GM18909 (cell line): ENCODE data around the gene ASTN2.
"Not testable (repeated sequence)": the region's sequence is repeated elsewhere in the genome, so short reads cannot be mapped to it uniquely, and the experiment has no call there.

Experiments
- ATAC-seq: cut with Tn5 transposase; IDR thresholded peaks from one replicate; pipeline ENCODE4 v1.9.1; 2021; ENCODE audit warnings: mild to moderate bottlenecking; ENCODE audit not compliant: unreplicated experiment, poor library complexity

Gene ASTN2

DNA sequence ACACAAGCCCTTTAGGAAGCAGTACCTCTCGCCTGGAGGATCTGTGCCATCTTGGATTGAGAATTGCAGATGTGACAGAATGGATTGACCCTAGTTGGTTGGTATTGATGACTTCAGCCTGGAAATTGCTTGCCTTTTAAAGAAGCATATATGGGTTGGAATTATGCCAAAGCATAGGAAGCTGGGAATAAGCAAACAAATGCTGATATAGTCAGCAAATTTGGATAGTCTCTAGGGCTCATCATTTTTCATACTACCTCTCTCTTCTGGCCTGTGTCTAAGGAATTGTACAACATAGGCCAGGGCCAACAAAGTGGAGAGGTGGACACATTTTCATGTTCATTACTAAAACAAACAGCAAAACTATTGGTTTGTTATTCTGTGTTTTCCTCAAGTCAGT is 714.6 kb downstream of the ASTN2 start:
- no peak for ATAC-seq

DNA sequence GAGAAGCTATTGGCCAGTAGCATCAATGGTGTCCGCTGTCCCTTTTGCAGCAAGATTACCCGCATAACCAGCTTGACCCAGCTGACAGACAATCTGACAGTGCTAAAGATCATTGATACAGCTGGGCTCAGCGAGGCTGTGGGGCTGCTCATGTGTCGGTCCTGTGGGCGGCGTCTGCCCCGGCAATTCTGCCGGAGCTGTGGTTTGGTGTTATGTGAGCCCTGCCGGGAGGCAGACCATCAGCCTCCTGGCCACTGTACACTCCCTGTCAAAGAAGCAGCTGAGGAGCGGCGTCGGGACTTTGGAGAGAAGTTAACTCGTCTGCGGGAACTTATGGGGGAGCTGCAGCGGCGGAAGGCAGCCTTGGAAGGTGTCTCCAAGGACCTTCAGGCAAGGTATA is 717.0 kb downstream of the ASTN2 start:
- ATAC-seq, result no peak

DNA sequence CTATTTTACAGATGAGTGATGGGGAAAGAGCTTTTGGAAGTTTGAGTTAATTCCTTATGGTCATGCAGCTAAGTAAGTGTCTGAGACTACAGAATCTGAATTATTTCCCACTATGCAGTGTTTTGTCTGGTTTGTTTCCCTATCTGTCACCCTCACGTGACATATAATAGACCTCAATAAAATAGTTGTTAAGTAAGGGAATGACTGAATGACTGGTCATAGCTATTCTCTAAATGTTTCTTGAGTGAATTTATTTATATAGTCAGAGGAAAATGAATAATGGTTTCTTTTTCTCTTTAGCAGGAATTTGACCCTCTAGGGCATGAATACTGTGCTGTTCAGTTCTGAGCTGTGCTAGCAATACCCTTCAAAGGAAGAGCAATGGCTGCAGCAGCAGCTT is 717.5 kb downstream of the ASTN2 start:
- ATAC-seq, result no peak

DNA sequence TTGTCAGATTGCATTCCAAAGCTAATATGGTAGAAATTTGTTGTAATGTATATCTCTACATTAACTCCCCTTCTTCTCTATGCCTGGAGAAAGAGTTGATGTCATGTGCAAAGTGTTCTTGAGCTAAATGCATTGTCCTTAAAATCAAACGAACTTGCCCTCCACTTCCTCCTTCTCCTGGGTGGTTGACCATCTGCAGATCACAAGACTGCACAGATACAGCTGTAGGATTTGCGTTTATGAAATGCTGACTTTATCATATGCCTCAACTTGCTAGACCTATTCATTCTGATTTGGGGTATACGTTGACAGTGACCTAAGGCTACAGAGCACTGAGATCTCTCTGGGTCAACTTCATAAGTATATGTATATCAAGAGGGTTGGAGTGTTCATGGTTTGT is 719.4 kb downstream of the ASTN2 start:
- ATAC-seq, result no peak

DNA sequence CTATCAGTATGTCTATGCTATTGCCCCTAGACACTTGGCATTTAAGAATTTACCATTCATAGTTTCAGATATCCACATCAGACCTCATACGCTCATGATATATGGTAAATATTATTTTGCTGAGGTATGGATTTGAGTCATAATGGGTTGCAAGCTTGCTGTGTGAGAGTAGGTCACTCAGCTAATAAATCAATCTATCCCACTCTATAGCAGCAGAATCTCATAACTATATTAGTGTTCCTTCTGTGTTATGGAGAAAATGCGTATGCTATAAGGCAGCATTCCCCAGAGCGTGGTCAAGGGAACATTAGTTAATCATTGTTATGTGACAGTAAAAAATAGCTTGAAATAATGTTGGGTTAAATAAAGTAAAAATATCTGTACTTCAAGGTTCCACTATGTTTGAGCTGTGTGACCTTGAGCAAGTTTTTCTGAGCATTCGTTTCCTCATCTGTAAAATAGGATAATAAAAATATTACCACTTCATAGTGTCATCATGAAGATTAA is 720.0 kb downstream of the ASTN2 start:
- no peak for ATAC-seq

DNA sequence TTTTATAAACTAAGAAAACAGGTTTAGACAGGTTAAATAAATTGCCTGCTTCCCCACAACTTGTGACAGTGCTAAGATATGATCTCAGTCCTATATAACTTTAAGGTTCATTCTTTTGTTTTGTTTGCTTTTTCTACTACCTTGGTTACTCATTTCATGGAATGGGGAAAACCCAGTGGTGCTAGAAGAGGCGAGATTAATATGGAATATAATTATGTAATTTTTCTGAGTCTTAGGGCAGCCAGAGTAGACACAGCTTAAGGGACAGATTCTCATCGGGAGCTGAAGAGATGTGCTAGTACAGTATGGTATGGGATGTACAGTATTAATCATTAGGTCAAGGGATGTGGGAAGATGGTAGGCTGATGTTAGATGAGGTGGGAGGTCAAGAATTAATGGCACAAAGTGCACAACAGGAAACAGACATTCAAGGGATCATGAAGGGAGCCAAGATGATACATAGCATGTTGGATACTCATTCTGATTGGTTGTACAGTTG is 721.6 kb downstream of the ASTN2 start:
- ATAC-seq, result no peak

DNA sequence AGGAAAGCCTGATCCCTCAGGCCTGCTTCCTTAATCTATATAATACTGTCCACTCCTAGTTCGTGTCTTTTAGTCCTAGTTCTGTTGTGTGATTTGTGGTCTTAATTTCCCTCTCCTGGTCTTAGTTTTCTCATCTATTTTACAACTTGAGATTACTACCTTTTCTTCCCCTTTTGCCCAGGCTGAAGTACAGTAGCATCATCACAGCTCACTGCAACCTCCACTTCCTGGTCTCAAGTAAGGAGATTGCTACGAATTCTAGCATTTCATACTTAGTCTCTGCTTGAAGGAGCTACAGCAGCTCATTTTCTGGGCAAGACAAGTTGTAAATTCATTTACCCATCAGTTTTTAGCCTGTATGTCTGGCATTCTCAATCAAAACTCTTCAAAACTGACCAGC is 722.2 kb downstream of the ASTN2 start:
- ATAC-seq, result no peak

DNA sequence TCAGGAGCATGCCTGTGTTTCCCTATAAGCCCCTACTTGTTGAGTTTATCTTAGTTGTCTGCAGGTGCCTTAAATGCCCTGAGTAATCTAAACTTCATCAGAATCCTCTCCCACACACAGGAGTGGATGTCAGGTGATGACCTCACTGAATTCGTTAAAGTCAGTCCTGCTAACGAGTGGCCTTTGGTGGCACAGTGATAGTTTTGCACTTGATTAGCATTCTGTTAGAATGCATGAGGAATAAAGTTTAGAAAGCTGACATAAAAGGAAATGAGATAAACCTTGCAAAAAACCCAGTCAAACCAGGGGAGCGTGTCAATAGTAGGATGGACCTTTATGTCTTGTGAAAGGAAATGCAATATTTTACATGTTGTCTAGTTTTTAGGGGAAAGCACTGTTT is 723.2 kb downstream of the ASTN2 start:
- ATAC-seq, result no peak

DNA sequence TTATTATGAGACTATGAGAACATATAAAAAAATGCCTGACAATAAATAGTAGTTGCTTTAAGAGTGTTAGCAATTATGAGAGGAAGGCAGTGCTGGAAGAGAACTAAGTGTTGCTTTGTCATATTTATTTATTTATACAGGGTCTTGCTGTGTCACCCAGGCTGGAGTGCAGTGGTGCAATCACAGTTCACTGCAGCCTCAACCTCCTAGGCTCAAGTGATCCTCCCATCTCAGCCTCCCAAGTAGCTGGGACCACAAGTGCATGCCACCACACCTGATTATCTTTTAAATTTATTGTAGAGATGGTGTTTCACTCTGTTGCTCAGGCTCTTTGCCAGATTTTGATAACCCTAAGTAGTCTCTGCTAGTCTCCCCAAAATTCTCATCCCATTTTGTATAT is 724.1 kb downstream of the ASTN2 start:
- not testable (repeated sequence) for ATAC-seq

DNA sequence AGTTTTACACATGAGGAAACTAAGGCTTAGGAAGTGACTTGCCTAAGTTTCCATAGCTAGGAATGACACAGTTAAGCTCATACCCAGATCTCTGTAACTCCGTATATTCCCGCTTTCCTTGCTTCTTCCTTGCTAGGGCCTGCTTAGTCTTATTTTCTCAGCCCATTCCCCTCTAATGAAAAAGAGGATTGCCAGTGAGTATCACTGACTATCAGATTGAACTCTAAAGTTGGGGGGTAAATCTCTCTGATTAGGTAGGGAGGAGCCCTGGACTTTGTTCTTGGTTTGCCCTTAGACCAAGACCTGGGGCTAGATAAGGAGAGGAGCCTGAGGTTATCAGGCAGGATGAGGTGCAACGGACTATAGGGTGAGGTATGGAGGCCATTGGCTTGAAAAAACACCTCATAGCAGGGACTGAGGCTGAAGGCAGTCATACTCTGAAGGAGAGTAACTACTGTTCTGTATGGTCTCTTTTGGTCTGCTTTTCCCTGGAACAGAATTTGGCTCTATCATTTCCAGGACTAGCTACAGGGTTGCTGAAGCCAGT is 725.3 kb downstream of the ASTN2 start:
- ATAC-seq, result no peak

DNA sequence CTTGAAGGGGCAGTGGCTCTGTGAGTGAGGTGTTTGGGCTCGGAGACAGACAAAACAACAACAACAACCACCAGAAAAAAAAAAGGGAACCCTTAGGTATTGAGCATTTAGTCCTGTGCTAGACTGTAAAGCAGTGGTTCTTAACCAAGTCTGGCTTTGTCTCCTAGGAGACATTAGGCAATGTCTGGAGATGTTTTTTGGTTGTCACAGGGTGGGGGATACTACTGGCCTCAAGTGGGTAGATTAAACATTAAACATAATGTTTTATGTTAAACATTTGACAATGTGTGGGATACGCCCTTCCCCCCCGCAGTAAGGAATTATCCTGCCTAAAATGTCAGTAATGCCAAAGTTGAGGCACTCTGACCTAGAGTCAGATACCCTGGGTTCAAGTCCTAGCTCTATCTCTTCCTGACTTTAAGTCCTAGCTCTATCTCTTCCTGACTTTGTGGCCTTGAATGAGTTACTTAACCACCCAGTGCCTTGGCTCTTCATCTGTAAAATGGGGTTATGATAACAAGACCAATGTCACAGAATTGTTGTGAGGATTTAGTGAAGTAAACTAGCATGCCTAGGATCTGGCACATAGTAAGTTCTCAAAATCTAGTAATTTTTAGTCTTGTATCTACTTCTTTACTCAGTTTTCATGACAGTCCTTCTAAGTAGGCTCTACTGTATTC is 725.9 kb downstream of the ASTN2 start:
- no peak for ATAC-seq

DNA sequence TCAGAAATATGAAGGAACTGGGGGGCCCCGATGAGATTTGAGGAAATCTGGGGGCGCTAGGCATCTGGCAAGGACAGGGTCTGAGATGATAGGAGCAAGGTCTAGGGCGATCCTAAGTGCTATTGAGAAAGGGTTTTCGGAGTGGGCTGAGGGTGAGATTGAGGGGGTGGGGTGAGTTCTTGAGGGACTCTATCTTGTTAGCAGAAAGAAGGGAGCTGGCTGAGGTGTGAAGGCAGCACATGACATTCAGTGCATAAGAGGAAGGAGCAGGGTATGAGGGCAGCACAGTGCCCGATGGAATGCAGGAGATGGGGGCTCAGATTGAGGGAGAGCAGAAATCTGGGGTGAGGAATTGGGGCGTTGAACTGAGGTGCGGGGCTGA is 727.1 kb downstream of the ASTN2 start:
- peak; percentile 3 for ATAC-seq

DNA sequence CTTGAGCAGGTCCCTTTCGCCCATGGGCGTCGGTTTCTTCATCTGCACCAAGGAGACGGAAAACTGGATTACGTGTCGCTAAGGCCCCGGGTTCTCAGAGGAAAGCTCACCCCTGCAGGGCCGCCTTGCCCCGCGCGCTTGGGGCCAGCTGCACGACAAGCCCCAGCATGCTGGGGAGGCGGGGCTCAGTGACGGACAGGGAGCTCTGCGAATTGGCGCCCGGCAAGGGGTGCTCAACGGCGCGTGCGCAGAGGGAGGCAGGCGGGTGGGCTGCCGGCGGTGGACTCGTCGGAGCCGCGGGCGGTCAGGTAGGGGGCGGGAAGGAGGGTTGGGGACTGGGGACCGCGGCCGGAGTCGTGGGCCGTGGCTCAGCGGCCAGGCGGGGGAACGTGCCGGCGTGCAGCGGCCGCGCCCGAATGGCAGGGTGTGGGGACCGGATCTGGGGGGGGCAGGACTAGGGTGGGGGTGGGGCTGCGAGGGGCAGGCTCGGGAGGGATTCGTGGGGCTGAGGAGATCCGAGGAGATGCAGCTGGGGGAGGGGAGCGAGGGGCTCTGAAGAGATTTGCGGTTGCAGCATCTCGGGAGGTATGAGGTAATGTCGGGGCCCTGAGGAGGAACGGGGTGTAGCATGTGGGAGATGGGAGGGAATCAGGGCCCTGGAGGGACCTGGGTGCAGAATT is 727.6 kb downstream of the ASTN2 start, which contains the start of gene TRIM32:
Gene TRIM32, plus strand, starts transcription at position 232 of the 680 bp plus-strand sequence. CDS start 10,438 bp downstream, outside the sequence.
- peak; percentile 99 for ATAC-seq

DNA sequence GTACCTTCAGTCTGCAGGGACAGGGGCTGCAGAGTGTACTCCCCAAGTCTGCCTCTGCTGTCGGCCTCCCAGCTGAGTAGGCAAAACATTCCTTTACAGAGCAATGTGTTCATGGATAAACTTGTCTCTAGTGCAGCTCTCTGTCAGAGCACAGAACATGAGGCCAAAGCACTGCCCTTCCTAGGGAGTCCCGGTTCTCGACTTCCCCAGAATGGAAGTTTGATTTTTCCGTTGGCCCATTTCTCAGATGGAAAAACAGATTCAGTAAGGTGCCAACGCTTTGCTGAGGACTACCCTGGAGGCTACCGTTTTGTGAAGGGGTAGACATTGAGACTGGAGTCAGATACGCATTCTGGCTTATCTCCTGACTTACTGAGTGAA is 728.2 kb downstream of the ASTN2 start:
- ATAC-seq, result peak; percentile 41

DNA sequence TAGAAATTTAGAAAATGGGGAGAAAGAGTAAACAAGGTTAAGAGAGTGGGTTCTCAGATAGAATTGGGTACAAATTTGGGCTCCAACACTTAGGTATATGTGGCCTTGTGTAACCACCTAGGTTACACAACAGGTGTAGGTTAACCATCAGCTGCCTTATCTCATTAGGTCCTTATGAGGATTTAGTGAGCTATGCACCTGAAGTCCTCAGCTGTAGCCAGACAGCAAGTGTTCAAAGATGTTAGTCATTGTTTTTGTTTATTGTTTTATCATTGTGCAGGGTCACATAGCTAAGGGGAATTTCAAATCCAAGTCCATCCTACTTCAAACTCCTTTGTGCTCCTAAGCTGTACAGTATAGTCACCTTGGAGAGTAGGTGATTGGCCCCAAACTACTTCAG is 728.7 kb downstream of the ASTN2 start:
- no peak for ATAC-seq

DNA sequence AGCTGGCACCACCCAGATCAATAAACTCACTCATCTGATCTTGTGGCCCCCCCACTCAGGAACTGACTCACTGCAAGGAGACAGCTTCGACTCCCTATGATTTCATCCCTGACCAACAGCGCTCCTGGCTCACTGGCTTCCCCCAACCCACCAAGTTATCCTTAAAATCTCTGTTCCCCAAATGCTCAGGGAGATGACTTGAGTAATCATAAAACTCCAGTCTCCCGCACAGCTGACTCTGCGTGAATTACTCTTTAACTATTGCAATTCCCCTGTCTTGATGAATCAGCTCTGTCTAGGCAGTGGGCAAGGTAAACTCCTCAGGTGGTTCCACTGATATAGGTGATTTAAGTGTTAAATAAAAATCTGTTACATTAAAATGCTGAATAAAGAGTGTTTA is 729.7 kb downstream of the ASTN2 start:
- ATAC-seq, result no peak

DNA sequence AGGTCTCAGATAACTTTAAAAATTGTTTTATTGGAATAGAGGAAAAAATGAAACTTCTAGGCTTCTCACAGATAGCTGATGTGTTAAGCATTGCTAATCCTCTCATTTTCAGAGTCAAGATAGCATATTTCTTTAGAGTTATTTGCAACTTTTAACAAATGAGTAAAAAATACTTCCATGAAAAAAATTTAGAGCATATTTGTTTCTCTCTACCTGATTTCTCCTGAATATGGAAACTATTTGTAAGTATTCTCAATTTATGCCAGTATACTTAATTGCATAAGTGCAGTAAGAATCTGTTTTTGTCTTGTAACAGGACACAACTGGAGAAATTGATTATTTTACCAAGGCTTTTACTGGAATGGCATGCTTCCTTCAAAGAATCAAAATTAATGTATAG is 731.3 kb downstream of the ASTN2 start:
- no peak for ATAC-seq

DNA sequence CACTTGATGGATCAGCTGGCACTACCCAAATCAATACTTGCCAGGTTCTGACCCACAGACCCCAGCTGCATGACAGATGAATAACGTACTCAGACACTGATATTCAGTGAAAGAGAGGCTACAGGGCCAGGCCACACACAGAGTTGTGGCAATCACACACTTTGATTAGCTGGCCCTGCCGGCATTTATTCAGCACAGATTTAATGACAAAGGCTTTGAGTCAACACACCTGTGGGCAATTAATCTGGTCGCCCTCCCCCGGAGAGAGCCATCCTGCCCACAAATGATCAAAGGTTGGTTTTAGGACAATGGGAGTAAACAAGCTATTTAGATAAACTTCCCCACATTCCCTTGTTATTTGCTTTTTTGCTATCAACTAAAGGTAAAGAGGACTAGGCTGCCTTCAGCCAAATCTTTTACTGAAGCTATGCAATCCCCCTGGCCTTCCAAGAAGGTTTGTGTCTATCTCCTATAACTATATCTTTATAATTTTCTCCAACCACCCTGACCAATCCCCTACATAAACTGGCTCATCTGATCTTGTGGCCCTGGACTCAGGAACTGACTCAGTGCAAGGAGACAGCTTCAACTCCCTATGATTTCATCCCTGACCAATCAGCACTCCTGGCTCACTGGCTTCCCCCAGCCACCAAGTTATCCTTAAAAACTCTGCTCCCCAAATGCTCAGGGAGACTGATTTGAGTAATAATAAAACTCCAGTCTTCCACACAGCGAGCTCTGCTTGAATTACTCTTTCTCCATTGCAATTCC is 740.5 kb downstream of the ASTN2 start:
- ATAC-seq, result no peak

DNA sequence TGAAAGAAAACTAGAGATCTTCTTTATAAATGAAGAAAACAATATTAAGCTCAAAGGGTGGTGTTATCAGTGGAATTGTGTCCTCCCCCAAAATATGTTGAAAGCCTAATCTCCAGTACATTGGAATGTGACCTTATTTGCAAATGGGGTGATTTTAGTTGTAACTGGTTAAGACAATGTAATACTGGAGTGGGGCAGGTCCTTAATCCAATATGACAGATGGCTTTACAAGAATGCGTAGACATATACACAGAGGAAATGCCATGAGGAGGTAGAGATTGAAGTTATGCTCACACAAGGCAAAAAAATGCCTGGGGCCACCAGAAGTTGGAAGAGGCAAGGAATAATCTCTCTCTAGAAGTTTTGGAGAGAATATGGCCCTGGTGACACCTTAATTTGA is 741.5 kb downstream of the ASTN2 start:
- no peak for ATAC-seq

DNA sequence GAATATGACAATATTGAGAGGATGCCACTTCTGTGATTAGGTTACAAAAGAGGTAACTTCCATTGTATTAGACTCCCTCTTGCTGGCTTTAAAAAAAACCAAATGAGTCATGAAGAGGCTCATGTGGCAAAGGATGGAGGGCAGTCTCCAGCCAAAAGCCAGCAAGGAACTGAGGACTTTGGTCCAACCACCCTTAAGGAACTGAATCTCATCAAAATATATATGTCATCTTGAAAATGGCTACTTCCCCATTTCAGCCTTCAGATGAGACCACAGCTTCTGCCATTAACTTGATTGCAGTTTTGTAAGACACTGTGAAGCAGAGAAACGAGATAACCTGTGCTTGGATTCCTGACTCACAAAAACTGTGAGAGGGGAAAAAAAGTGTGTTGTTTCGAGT is 743.3 kb downstream of the ASTN2 start:
- ATAC-seq, result no peak
